Measurements from ENCODE around the gene DGKD. TPM values are rescaled to one million over a fixed set of nuclear protein-coding genes. Genes with fewer than 3 reads are reported as not detected.
"Not testable (repeated sequence)": the region's sequence is repeated elsewhere in the genome, so short reads cannot be mapped to it uniquely, and the experiment has no call there.

DGKD gene
- total RNA-seq, 1 donor from 2014 or later, result 188 TPM

GRCh38 chr2:233329489-233330135 is 24.7 kb upstream of the DGKD start:
- Mint-ChIP-seq H3K4me3 (no peak overlapping the region), H3K27me3 (no peaks in the 10 kb centered on the region), H3K36me3 (ENCODE audit: low read depth) (no peaks in the 10 kb centered on the region), H3K4me1 (peaks cover 75% of the 10 kb centered on the region), H3K27ac (peak overlapping the region; percentile 50), H3K9me3 (no peaks in the 10 kb centered on the region)
- ATAC-seq (ENCODE audit: low read depth) (no peak), DNase-seq (no peak)
- CTCF ChIA-PET, result no interaction called here
- POLR2A ChIA-PET, result interaction anchor here (1.2 to 6.2 kb wide), 3 partner anchors 20 to 269 kb away, joined by 3 to 93 read pairs (median 3); partner anchors contain the start of gene DGKD
- intact Hi-C loops (cut with micrococcal nuclease), result loop anchor here (2.0 to 5.0 kb wide), 3 partner anchors 62 to 229 kb away; no protein-coding TSS in a partner anchor
- TF ChIP-seq, protein P1, sequence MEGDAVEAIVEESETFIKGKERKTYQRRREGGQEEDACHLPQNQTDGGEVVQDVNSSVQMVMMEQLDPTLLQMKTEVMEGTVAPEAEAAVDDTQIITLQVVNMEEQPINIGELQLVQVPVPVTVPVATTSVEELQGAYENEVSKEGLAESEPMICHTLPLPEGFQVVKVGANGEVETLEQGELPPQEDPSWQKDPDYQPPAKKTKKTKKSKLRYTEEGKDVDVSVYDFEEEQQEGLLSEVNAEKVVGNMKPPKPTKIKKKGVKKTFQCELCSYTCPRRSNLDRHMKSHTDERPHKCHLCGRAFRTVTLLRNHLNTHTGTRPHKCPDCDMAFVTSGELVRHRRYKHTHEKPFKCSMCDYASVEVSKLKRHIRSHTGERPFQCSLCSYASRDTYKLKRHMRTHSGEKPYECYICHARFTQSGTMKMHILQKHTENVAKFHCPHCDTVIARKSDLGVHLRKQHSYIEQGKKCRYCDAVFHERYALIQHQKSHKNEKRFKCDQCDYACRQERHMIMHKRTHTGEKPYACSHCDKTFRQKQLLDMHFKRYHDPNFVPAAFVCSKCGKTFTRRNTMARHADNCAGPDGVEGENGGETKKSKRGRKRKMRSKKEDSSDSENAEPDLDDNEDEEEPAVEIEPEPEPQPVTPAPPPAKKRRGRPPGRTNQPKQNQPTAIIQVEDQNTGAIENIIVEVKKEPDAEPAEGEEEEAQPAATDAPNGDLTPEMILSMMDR (IDR thresholded peaks at IDR 0.05), result no peak

GRCh38 chr2:233331536-233331935 is 22.8 kb upstream of the DGKD start:
- H3K9me3 Mint-ChIP-seq, result no peaks in the 10 kb centered on the region

DNA sequence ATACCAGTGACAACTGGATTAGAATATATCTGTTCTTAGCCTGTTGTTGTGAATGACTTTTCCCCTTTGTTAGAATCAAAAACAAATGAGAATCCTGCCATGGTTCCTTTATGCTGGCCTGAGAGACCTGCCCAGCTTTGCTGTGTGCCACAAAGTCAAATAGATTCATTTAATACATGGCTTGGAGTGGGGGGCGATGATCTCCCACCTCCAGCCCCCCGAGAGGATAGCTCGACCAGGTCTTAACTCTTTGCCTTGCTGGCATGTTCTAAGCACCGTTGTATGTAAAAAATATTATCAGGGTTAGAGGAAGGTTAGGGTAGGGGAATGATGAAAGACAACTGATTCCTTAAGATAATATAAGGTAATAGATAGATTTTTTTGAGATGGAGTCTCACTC is 22.2 kb upstream of the DGKD start:
- no peak for ATAC-seq (ENCODE audit: low read depth)
- CTCF ChIA-PET, result interaction anchor here (1.0 to 1.8 kb wide), 6 partner anchors 14 to 113 kb away, joined by 3 to 10 read pairs (median 3); no protein-coding TSS in a partner anchor

More at GRCh38 chr2:233331536-233331935, 22.8 kb upstream of the DGKD start:
- ChIA-PET POLR2A (interaction anchor here (0.8 to 6.2 kb wide), 18 partner anchors 9 to 270 kb away, joined by 3 to 93 read pairs (median 6); partner anchors contain the start of genes ATG16L1 and DGKD), CTCF (interaction anchor here (1.0 to 1.8 kb wide), 6 partner anchors 15 to 113 kb away, joined by 3 to 10 read pairs (median 3); no protein-coding TSS in a partner anchor)
- Mint-ChIP-seq H3K36me3 (ENCODE audit: low read depth) (no peaks in the 10 kb centered on the region), H3K27ac (peak overlapping the region; percentile 97), H3K4me1 (peaks cover 82% of the 10 kb centered on the region), H3K27me3 (no peaks in the 10 kb centered on the region), H3K4me3 (peak overlapping the region; percentile 42)
- DNase-seq, result peak; percentile 68
- intact Hi-C loops (cut with micrococcal nuclease), result loop anchor here (1.0 to 5.0 kb wide), 7 partner anchors 8 to 231 kb away; partner anchors contain the start of gene DGKD
- ATAC-seq (ENCODE audit: low read depth), result peak; percentile 91
- TF ChIP-seq, protein P1 (IDR thresholded peaks at IDR 0.05), result no peak

DNA sequence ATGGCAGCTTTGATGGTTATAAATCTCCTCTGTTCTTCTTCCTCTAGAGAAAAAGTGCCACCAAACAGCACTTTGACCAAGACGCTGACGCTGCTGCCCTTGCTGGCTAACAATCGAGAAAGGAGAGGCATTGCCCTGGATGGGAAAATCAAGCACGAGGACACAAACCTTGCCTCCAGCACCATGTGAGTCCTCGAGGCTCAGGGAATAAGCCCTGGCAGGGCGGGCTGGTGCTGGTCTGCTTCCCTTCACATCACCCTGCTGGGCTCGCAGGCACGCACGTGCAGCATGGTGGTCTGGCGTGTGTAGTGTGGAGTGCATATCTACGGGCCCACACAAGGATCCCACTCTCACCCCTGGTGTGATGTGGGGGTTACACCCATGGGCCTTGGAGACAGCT is 19.4 kb upstream of the DGKD start:
- DNase-seq (no peak), ATAC-seq (ENCODE audit: low read depth) (no peak)
- Mint-ChIP-seq H3K27ac (peak overlapping the region; percentile 53), H3K4me3 (no peak overlapping the region), H3K36me3 (ENCODE audit: low read depth) (no peaks in the 10 kb centered on the region), H3K4me1 (peaks cover 87% of the 10 kb centered on the region), H3K27me3 (no peaks in the 10 kb centered on the region), H3K9me3 (no peaks in the 10 kb centered on the region)
- intact Hi-C loops (cut with micrococcal nuclease), result loop anchor here (5.0 kb wide), 1 partner anchor 68 kb away; no protein-coding TSS in a partner anchor
- ChIA-PET CTCF (no interaction called here), POLR2A (interaction anchor here (1.0 to 6.2 kb wide), 3 partner anchors 12 to 21 kb away, joined by 3 to 93 read pairs (median 6); partner anchors contain the start of gene DGKD)
- TF ChIP-seq, protein P1 (IDR thresholded peaks at IDR 0.05), result no peak

More for the DNA sequence above, 22.2 kb upstream of the DGKD start:
- TF ChIP-seq, protein P1 (IDR thresholded peaks at IDR 0.05), result no peak
- POLR2A ChIA-PET, result interaction anchor here (0.8 to 6.2 kb wide), 16 partner anchors 8 to 271 kb away, joined by 3 to 93 read pairs (median 6); partner anchors contain the start of genes ATG16L1 and DGKD
- intact Hi-C loops (cut with micrococcal nuclease), result loop anchor here (5.0 kb wide), 1 partner anchor 65 kb away; no protein-coding TSS in a partner anchor
- peaks cover 77% of the 10 kb centered on the region for H3K4me1 Mint-ChIP-seq
- no peaks in the 10 kb centered on the region for H3K9me3 Mint-ChIP-seq
- H3K27me3 Mint-ChIP-seq, result no peaks in the 10 kb centered on the region
- peak overlapping the region; percentile 97 for H3K27ac Mint-ChIP-seq
- H3K4me3 Mint-ChIP-seq, result peak overlapping the region; percentile 42
- DNase-seq, result no peak
- H3K36me3 Mint-ChIP-seq (ENCODE audit: low read depth), result no peaks in the 10 kb centered on the region

GRCh38 chr2:233336091-233336490 is 18.2 kb upstream of the DGKD start:
- H3K27me3 Mint-ChIP-seq; POLR2A ChIA-PET; ATAC-seq (ENCODE audit: low read depth); H3K9me3 Mint-ChIP-seq; H3K4me3 Mint-ChIP-seq; CTCF ChIA-PET; DNase-seq; H3K36me3 Mint-ChIP-seq (ENCODE audit: low read depth); intact Hi-C loops (cut with micrococcal nuclease): not testable (repeated sequence)
- peaks cover 83% of the 10 kb centered on the region for H3K4me1 Mint-ChIP-seq
- peak overlapping the region; percentile 59 for H3K27ac Mint-ChIP-seq
